HG03342 (cell line): Measurements from ENCODE around the gene SRGAP2B.
"Not testable (repeated sequence)": the region's sequence is repeated elsewhere in the genome, so short reads cannot be mapped to it uniquely, and the experiment has no call there.

Experiments
- ATAC-seq: cut with Tn5 transposase; IDR thresholded peaks from one replicate; pipeline ENCODE4 v1.9.1; 2021; ENCODE audit warnings: mild to moderate bottlenecking, moderate library complexity; ENCODE audit not compliant: unreplicated experiment

SRGAP2B gene

DNA sequence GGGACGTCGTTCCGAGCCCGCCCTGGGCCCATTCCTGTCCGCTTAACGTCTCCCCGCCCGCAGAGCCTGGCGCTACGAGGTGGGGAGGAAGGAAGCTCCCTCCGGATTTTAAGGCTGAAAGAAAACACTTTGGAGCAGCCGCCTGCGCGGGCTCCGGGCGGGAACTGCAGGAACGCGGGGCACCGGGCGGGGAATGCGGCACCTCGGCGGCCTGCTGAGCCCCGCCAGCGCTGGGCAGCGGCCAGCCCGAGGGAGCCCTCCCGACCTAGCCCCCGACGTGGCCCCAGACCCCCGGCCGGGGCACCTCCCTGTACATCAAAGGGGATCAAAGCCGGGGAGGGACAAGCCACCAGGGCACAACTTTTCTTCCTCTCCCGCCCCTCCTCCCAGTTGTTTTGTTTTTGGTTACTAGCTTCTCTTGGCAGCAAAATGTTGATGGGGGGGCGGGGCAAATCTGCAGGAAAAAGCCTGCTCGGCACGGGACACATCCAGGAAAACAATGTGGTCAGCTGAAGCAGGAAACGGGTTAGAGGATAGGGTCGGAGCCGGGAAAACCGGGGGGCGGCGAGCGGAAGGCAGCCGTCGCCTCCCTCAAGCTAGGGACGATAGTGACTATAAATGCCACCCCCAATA lies 1.5 kb downstream of the SRGAP2B start:
- not testable (repeated sequence) for ATAC-seq

DNA sequence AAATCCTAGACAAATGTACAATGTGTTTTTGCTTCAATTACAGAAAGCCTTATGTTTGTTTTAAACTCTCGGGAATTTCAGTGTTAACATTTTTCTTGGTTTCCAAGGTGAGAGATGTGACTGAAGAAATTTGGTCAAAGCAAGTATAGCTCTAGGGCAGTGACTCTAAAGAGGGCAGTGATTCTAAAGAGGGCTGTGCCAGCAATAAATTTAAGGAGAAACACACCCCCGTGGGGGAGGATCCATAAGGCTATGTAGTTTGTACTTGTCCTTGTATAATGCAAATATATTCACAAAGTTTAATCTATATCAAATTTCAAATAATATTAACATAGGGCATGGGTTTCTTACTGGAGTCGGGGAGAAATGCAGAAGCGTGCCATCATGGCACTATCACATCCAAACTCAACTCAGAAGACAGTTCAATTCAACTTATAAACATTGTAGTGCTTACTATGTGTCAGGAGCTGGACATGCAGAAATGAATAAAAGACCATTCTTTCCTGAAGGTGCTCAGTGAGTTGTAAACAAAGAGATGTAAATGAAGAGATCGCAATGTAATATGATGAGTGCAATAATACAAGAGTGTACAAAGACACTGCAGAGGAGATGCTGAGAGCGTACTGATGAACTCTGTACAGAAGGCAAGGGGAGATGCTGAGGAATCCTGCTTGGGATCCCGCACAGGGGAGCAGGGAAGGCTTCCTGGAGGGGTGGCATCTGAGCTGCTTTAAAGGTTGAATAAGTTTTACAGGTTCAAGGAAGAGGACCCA lies 12.5 kb downstream of the SRGAP2B start:
- not testable (repeated sequence) for ATAC-seq

- not testable (repeated sequence) for ATAC-seq
Measured at GRCh38 chr1:145080193-145080592, 14.9 kb downstream of the SRGAP2B start.

DNA sequence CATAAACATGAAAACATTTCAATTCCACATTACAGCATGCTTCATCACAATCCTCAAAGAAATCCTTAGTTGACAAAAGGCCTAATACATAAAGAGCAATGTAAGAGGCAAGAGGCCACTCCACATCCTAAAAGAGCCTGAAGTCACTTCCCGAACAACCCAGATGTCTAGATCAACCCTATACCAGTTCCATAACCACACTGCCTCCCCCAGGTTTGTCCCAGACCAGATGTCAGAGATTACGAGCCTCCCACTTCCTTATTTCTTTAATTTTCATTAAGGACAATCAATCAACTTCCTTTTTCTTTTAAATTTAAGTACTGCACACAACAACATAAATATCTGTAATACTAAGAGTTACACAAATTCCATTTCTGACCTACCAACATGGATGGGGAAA lies 15.4 kb downstream of the SRGAP2B start:
- ATAC-seq = not testable (repeated sequence)

DNA sequence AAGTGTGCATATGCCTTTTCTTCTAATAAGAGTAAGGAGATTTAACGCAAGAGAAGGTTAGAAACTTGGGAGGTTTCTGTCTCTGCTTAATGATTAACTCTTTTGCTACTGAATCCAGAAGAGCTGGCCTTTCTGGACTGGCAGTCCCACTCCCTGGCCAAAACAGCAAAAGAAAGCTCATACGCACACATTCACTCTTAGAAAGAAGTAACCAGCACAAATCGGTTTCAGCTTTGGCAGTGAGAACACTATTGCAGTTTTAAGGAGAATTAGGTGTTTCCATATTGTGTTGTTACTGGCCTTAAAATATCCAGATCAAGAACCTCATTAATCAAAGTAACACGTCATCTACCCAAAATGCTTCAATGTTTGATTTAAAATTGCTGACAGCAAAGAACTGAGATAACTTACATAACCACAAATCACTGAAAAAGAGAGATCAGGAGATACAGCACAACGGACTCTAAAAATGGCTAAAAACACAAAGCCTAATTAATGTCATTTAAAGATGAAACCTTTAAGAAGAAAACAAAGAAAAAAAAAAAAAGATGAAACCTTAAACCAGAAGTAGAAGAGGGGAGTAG lies 16.2 kb downstream of the SRGAP2B start:
- ATAC-seq = not testable (repeated sequence)

DNA sequence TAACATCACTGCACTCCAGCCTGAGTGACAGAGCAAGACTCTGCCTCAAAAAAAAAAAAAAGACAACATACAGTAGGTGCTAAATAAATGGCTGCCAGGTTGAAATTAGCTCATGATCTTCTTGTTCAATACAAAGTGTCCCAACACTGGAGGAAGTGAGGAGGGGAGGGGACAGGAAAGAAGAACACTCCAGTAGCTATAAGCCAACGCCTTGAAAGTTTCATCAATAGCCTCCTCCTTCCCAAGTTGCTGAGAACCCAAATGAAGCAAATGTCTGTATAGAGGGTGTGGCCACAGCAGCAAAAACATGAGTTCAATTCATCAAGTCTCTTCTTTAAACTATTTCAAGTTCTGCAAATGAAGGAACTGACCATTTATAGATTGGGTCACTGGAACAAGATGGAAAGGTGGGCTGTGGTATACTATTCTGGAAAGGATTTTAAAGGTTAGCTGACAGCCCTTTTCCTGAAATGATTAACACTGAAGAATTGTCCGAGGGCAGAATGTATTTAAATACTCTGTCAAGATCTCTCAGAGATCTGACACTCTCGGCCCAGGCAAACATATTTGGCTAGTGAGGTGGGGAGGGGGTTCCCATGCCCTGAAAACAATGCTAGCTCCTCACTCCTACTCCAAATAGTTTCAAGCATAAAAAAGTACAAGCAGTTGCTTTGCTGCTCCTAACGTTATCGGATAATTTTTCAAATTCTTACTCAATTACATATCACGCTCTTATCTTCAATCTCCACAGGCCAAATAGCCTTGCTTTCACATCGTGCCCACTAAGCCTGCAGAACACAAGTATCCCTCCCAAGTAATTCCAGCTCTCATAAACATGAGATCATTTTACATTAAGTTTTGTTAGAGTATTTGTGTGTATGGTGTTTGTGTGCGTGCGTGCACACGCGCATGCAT lies 17.0 kb downstream of the SRGAP2B start:
- not testable (repeated sequence) for ATAC-seq

DNA sequence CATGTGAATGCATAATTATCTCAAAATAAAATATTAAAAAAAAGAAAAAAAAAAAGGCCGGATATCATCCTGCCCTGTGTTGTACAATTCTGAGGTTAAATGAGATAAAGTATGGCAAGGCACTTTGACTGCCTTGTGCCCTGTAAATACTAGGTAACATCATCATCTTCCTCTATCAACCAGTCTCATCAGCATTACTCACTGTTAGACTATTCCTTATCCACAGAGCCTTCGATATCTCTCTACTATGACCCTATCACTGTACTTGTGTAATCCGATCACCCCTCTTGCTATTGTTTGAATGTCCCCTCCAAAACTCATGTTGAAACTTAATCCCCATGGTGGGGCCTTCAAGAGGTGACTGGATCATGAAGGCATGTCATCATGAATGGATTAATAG lies 18.3 kb downstream of the SRGAP2B start:
- not testable (repeated sequence) for ATAC-seq

GRCh38 chr1:145074021-145074559 lies 21.0 kb downstream of the SRGAP2B start:
- ATAC-seq = not testable (repeated sequence)

DNA sequence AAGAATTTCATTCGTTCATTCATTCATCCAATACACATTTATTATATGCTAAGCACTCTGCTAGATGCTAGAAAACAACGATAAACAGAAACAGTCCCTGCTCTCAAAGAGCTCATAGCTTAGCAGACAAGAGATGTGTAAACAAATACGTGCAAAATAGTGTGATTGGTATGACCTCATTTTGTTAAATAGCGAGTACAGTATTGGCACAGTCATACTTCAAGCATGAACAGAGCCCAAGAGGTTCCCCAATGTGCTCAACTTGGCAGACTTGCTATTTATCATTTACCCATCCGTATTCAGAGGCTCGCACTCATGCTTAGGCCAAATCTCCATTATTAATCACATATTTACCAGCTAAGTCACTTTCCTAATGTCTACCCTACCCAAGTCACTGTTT lies 23.6 kb downstream of the SRGAP2B start:
- ATAC-seq = not testable (repeated sequence)

- ATAC-seq = not testable (repeated sequence)
Measured at GRCh38 chr1:145066486-145066885, 28.6 kb downstream of the SRGAP2B start.

- ATAC-seq = not testable (repeated sequence)
Measured at GRCh38 chr1:145065194-145065826, 29.8 kb downstream of the SRGAP2B start.

- ATAC-seq = not testable (repeated sequence)
Measured at GRCh38 chr1:145063941-145064648, 31.0 kb downstream of the SRGAP2B start.

GRCh38 chr1:145063285-145063684 lies 31.8 kb downstream of the SRGAP2B start:
- ATAC-seq = not testable (repeated sequence)

- peak; percentile 46 for ATAC-seq
Measured at GRCh38 chr1:145058184-145058583, 36.9 kb downstream of the SRGAP2B start.

GRCh38 chr1:145055217-145055760 lies 39.8 kb downstream of the SRGAP2B start:
- ATAC-seq = peak; percentile 99

DNA sequence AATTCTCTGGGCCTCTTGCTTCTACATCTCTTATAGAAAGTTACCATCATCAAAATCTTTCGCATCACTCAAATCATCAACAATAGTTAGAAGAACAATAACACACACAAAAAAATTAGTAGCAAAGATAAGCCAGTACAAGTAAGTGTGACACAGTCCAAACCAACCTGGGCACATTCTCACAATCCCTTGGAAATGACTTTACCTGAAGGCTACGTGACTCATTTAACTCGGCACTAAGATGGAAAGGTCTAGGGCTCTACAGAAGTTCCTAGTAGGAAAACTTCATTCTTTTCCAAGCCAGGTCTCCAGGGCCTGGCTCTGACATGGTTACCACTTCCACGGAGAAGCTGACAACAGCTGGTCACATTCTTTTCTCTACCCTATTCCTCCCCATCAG lies 41.7 kb downstream of the SRGAP2B start:
- ATAC-seq = not testable (repeated sequence)

DNA sequence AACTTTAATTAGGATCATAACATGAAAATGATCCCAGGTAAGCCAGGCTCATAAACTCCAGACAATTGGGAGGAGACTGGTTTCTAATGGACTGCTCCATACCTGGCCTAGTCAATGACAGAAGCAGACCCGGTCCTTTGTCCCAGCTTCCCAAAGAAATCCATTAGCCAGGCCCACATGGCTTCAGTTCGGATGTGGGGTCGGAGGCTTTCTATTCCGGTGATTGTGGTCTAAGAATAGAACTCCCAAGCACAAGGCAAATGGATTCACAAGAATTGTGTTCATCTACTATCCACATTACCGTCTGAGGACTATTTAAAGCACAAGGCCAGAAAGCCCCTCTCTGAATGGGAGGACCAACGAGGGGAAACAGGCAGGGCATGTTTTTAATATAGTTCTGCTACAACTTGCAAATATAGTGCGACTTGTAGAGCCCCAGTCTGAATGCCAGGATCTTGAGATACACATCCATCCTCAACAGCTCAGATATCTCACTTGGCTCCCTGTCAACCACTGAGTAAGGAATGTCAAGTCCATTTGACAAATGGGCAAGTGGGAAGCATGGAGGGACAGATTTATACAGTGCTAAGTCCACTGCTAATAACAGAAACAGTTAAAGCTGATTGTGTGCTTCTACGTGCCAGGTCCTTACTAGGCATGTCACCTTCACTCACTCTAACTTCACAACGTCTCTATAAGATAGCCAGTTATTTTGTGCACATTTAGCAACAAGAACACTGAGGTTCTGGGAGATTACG lies 42.9 kb downstream of the SRGAP2B start:
- not testable (repeated sequence) for ATAC-seq

- ATAC-seq = not testable (repeated sequence)
Measured at GRCh38 chr1:145048181-145048856, 46.8 kb downstream of the SRGAP2B start.
